Fibroblast of pulmonary artery (primary cell): Measurements from ENCODE around the gene L3MBTL1.

Experiments
- DNase-seq: peaks from one replicate; pipeline ENCODE4 v3.0.0-alpha.2; 2010; ENCODE audit warnings: low read depth
- H3K4me3 ChIP-seq: replicated peaks from 2 replicates; pipeline ENCODE4 v1.5.1; 2011; ENCODE audit warnings: low read depth, mild to moderate bottlenecking, control low read depth, low read length, moderate library complexity
- CTCF ChIP-seq: IDR thresholded peaks from 2 replicates; pipeline ENCODE4 v1.5.1; 2011; ENCODE audit warnings: mild to moderate bottlenecking, control low read depth, low read length, inconsistent platforms; ENCODE audit errors: missing control alignments

Gene L3MBTL1

GRCh38 chr20:43516251-43516824, 8.8 kb downstream of the L3MBTL1 start:
- no peak overlapping the region for H3K4me3 ChIP-seq
- no peak for TF ChIP-seq CTCF
- no peak for DNase-seq

- DNase-seq = no peak
- no peak overlapping the region for H3K4me3 ChIP-seq
- no peak for TF ChIP-seq CTCF
These were observed 12.7 kb downstream of the L3MBTL1 start for GRCh38 chr20:43520074-43520630.

GRCh38 chr20:43525021-43525420, 17.5 kb downstream of the L3MBTL1 start:
- H3K4me3 ChIP-seq = no peak overlapping the region
- TF ChIP-seq CTCF = no peak
- no peak for DNase-seq

- H3K4me3 ChIP-seq = no peak overlapping the region
- TF ChIP-seq CTCF = no peak
- DNase-seq = no peak
These were observed 20.9 kb downstream of the L3MBTL1 start for GRCh38 chr20:43528258-43528875.

GRCh38 chr20:43529051-43529450, 21.6 kb downstream of the L3MBTL1 start:
- H3K4me3 ChIP-seq = no peak overlapping the region
- TF ChIP-seq CTCF = no peak
- DNase-seq = no peak

GRCh38 chr20:43529457-43530153, 22.1 kb downstream of the L3MBTL1 start:
- H3K4me3 ChIP-seq = no peak overlapping the region
- DNase-seq = no peak
- TF ChIP-seq CTCF = no peak
